BE2C (cell line): ENCODE results near the gene FAM13A.

Experiments used
- DNase-seq: peaks from one replicate; pipeline ENCODE4 v3.0.0-alpha.2; 2020
- H3K27me3 ChIP-seq: fragments of 250-450 bp; sonication (Bioruptor Pico); 2 replicates; pipeline ENCODE4 v1.5.1; 2020; ENCODE audit warnings: mild to moderate bottlenecking
- H3K36me3 ChIP-seq: fragments of 250-450 bp; sonication (Bioruptor Pico); 2 replicates; pipeline ENCODE4 v1.5.1; 2020; ENCODE audit warnings: mild to moderate bottlenecking
- H3K4me1 ChIP-seq: fragments of 250-450 bp; sonication (Bioruptor Pico); 2 replicates; pipeline ENCODE4 v1.5.1; 2020
- H3K4me3 ChIP-seq: 2 replicates; pipeline ENCODE4 v1.5.1; 2011; ENCODE audit warnings: low read depth, low read length
- H3K9me3 ChIP-seq: fragments of 250-450 bp; sonication (Bioruptor Pico); 2 replicates; pipeline ENCODE4 v1.5.1; 2020
- CTCF ChIP-seq: IDR thresholded peaks from 2 replicates; pipeline ENCODE4 v1.5.1; 2012; ENCODE audit warnings: mild to moderate bottlenecking, low read depth, low read length

The FAM13A gene

GRCh38 chr4:88828842-88829571 is 228.0 kb downstream of the FAM13A start:
- H3K4me1 ChIP-seq: peaks cover 6% of the 10 kb centered on the region
- TF ChIP-seq CTCF: no peak
- no peaks in the 10 kb centered on the region for H3K9me3 ChIP-seq
- no peaks in the 10 kb centered on the region for H3K36me3 ChIP-seq
- H3K27me3 ChIP-seq: no peaks in the 10 kb centered on the region
- H3K4me3 ChIP-seq: no peak overlapping the region
- DNase-seq: no peak

- no peaks in the 10 kb centered on the region for H3K27me3 ChIP-seq
- H3K4me3 ChIP-seq: no peak overlapping the region
- no peaks in the 10 kb centered on the region for H3K9me3 ChIP-seq
- H3K4me1 ChIP-seq: peaks cover 6% of the 10 kb centered on the region
- no peak for DNase-seq
- no peak for TF ChIP-seq CTCF
- H3K36me3 ChIP-seq: no peaks in the 10 kb centered on the region
Observed at GRCh38 chr4:88827442-88827841, 229.5 kb downstream of the FAM13A start.

GRCh38 chr4:88826771-88827170 is 230.2 kb downstream of the FAM13A start:
- peaks cover 6% of the 10 kb centered on the region for H3K4me1 ChIP-seq
- H3K4me3 ChIP-seq: no peak overlapping the region
- no peaks in the 10 kb centered on the region for H3K27me3 ChIP-seq
- no peaks in the 10 kb centered on the region for H3K36me3 ChIP-seq
- no peak for TF ChIP-seq CTCF
- no peaks in the 10 kb centered on the region for H3K9me3 ChIP-seq
- no peak for DNase-seq

- peaks cover 6% of the 10 kb centered on the region for H3K4me1 ChIP-seq
- H3K36me3 ChIP-seq: no peaks in the 10 kb centered on the region
- H3K9me3 ChIP-seq: no peaks in the 10 kb centered on the region
- H3K4me3 ChIP-seq: no peak overlapping the region
- TF ChIP-seq CTCF: no peak
- H3K27me3 ChIP-seq: no peaks in the 10 kb centered on the region
- no peak for DNase-seq
Observed at GRCh38 chr4:88825931-88826330, 231.1 kb downstream of the FAM13A start.

GRCh38 chr4:88823058-88823919 is 233.7 kb downstream of the FAM13A start:
- TF ChIP-seq CTCF: no peak
- DNase-seq: peak; percentile 49
- peak overlapping the region; percentile 58 for H3K4me3 ChIP-seq

More at GRCh38 chr4:88823058-88823919, 233.7 kb downstream of the FAM13A start:
- H3K4me1 ChIP-seq: peaks cover 16% of the 10 kb centered on the region
- H3K27me3 ChIP-seq: no peaks in the 10 kb centered on the region
- no peaks in the 10 kb centered on the region for H3K9me3 ChIP-seq
- no peaks in the 10 kb centered on the region for H3K36me3 ChIP-seq
